ENCODE data around the gene MEGF11.

Gene MEGF11

GRCh38 chr15:65968511-65968910, 285.0 kb downstream of the MEGF11 start:
- no peak for DNase-seq (ENCODE audit: low spot score)

- no peak for DNase-seq (ENCODE audit: low spot score)
Measured at GRCh38 chr15:65964792-65965433, 288.6 kb downstream of the MEGF11 start.

GRCh38 chr15:65963911-65964482, 289.6 kb downstream of the MEGF11 start:
- DNase-seq (ENCODE audit: low spot score): no peak

- DNase-seq (ENCODE audit: low spot score): no peak
Measured at GRCh38 chr15:65963358-65963757, 290.2 kb downstream of the MEGF11 start.

- no peak for DNase-seq (ENCODE audit: low spot score)
Measured at GRCh38 chr15:65962187-65962586, 291.4 kb downstream of the MEGF11 start.

- no peak for DNase-seq (ENCODE audit: low spot score)
Measured at GRCh38 chr15:65960586-65960985, 293.0 kb downstream of the MEGF11 start.

- DNase-seq (ENCODE audit: low spot score): no peak
Measured at GRCh38 chr15:65958835-65959234, 294.7 kb downstream of the MEGF11 start.

- DNase-seq (ENCODE audit: low spot score): no peak
Measured at GRCh38 chr15:65957451-65957850, 296.1 kb downstream of the MEGF11 start.

GRCh38 chr15:65956899-65957298, 296.7 kb downstream of the MEGF11 start:
- no peak for DNase-seq (ENCODE audit: low spot score)

GRCh38 chr15:65956307-65956706, 297.2 kb downstream of the MEGF11 start:
- DNase-seq (ENCODE audit: low spot score): no peak

- no peak for DNase-seq (ENCODE audit: low spot score)
Measured at GRCh38 chr15:65954289-65954741, 299.2 kb downstream of the MEGF11 start.

- DNase-seq (ENCODE audit: low spot score): no peak
Measured at GRCh38 chr15:65953622-65954021, 299.9 kb downstream of the MEGF11 start.

GRCh38 chr15:65952391-65953053, 301.0 kb downstream of the MEGF11 start:
- no peak for DNase-seq (ENCODE audit: low spot score)

GRCh38 chr15:65951007-65951406, 302.5 kb downstream of the MEGF11 start:
- DNase-seq (ENCODE audit: low spot score): no peak

GRCh38 chr15:65949491-65949890, 304.1 kb downstream of the MEGF11 start:
- DNase-seq (ENCODE audit: low spot score): no peak

GRCh38 chr15:65949011-65949410, 304.5 kb downstream of the MEGF11 start:
- DNase-seq (ENCODE audit: low spot score): no peak

GRCh38 chr15:65948383-65948782, 305.2 kb downstream of the MEGF11 start:
- DNase-seq (ENCODE audit: low spot score): no peak

GRCh38 chr15:65947041-65947440, 306.5 kb downstream of the MEGF11 start:
- DNase-seq (ENCODE audit: low spot score): no peak

- DNase-seq (ENCODE audit: low spot score): no peak
Measured at GRCh38 chr15:65945616-65946015, 307.9 kb downstream of the MEGF11 start.

- DNase-seq (ENCODE audit: low spot score): no peak
Measured at GRCh38 chr15:65944404-65944803, 309.1 kb downstream of the MEGF11 start.

- no peak for DNase-seq (ENCODE audit: low spot score)
Measured at GRCh38 chr15:65942436-65942835, 311.1 kb downstream of the MEGF11 start.

GRCh38 chr15:65940618-65940909, 313.0 kb downstream of the MEGF11 start:
- no peak for DNase-seq (ENCODE audit: low spot score)

GRCh38 chr15:65939901-65940617, 313.5 kb downstream of the MEGF11 start:
- no peak for DNase-seq (ENCODE audit: low spot score)

All from hematopoietic multipotent progenitor cell treated with erythropoietin and hydrocortisone succinate and interleukin-3 and kit ligand, for 17 days (in vitro differentiated cells).